Ecto neural progenitor cell (in vitro differentiated cells): Measurements from ENCODE around the gene FOXM1.
A peak's percentile ranks its signal among the peaks of the same experiment; 100 is the strongest.

ENCODE experiments used
- DNase-seq: peaks from one replicate; pipeline ENCODE4 v3.0.0-alpha.2; 2018; ENCODE audit warnings: low spot score

The FOXM1 gene

DNA sequence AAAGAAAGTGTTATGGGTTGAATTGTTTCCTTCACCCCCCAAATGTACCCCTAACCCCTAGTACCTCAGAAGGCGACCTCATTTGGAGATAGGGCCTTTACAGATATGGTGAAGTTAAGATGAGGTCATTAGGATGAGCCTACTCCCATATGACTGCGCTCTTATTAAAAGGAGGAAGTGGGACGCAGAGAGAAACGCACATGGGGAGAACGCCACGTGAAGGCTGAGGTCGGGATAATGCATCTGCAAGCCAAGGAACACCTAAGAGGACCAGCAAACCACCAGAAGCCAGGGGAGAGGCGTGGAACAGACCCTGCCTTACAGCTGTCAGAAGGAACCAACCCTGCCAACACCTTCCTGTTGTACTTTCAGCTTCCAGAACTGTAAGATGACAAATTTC is 40.4 kb downstream of the FOXM1 start:
- no peak for DNase-seq

DNA sequence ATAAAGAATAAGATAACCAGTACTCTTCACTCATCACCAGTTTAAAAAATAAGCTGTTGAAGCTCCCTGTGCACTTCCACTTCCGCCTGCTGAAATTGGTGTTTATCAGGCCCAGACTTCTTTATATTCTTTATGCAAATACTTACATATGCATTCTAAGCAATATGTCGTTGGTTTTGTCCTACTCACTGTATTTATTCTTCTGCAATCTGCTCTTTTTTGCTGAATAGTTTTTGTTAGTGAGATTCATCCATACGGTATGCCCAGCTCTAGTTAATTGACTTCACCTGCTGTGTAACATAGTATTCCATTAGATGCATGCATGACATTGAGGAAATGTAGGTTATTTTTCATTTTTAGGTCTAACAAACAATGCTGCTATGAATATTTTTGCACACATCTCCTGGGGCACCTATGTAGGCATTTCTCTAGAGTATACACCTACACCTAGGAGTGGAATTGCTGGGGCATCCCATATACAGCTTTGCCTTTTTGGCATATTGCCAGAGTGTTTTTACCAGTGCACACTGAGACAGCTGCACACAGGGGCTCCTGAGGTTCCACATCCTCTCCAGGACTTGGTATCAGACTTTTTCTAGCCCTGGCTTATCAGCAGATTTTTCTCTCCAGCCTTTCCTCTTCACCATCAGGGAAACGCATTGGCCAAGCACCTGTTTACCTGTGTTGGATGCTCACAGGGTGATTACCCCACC is 41.1 kb downstream of the FOXM1 start:
- DNase-seq = no peak

GRCh38 chr12:2834581-2835491 is 42.1 kb downstream of the FOXM1 start, which contains the start of gene NRIP2:
Gene NRIP2 (minus strand): TSS chr12:2835035. CDS start chr12:2834983, 52 bp downstream.
- DNase-seq = no peak

GRCh38 chr12:2833810-2834209 is 43.2 kb downstream of the FOXM1 start:
- DNase-seq = no peak

GRCh38 chr12:2833327-2833726 is 43.6 kb downstream of the FOXM1 start:
- DNase-seq = no peak

DNA sequence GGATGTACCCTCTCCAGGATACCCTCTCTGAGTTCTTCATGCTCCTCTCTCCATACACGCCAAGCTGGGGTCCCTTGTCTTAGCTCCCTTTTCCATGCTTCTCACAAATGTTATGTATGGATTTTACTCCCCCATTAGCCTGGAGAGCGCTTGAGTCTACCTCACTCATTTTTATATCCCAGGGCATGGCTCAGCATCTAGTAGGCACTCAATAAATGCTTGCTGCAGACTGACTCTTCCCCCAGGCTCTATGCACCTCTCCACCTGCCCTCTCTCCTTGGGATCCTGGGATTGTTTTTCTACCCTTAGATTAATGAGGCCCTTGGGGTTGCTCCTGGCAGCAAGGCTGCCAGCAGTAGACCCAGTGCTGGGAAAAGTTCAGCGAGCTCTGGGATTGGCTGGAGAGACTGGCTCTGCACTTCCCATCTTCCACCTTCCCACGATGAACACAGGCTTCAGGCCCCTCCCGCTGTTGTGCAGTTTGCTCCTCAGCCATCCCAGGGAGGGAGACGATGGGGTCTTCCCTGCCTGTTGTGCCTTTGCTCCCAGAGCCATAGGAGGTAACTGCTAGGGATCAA is 44.3 kb downstream of the FOXM1 start:
- no peak for DNase-seq

- no peak for DNase-seq
Observed at GRCh38 chr12:2829275-2829674, 47.7 kb downstream of the FOXM1 start.

DNA sequence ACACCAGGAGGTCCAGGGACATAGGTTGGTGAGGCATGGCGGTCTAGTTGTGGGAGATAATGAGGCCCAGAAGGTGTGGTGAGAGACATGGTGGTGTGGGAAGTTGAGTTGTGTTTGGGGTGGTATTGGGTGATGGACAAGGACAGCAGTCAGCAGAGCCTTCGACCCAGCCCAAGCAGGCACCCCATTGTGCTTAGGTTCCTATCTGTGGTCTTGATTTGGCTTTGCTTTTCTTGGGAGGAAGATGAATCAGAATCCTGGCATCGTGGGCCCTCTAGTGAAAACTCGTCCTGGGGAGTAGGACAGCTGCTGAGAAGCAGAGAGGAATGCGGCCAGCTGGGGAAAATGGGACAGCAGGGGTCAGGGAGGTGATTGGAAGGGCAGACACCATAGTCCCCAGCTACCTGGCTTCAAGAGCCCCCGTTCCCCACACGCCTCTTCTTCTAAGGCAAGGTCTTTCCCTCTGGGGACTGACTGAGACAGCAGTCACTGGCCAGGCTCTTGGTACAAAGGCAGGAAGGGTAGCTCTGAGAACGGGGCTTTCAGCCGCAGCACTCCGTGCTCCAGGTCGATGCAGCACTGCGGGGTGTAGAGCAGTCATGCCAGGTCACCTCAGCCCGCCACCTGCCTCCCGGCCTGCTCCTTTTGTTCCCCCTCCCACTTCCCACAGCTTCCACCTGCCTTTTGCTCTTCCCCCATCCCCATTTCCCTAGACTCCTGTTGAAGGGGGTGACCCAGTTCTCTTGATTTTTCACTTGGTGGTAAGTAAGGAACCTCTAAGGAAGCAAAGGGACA is 50.1 kb downstream of the FOXM1 start:
- no peak for DNase-seq

GRCh38 chr12:2826036-2826435 is 50.9 kb downstream of the FOXM1 start:
- no peak for DNase-seq

GRCh38 chr12:2825132-2825531 is 51.8 kb downstream of the FOXM1 start:
- DNase-seq = no peak

DNA sequence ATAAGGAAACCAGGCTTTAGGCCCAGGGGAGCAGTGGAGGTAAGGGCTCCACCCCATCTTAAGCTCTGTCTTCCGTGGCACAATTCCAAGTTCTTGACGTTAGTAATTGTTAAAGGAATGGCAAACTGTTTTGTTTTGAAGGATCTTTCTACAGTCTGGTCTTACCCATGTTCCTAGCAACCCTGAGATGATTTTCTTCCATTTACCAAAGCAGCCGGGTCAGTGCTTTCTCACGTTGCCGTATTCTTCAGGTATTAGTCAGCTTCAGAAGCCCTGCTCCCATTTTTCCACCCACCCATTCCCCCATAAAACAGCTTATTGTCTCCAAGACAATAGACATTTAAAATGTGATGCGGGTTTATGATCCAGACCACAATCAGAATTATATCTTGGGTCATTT is 52.4 kb downstream of the FOXM1 start:
- no peak for DNase-seq

DNA sequence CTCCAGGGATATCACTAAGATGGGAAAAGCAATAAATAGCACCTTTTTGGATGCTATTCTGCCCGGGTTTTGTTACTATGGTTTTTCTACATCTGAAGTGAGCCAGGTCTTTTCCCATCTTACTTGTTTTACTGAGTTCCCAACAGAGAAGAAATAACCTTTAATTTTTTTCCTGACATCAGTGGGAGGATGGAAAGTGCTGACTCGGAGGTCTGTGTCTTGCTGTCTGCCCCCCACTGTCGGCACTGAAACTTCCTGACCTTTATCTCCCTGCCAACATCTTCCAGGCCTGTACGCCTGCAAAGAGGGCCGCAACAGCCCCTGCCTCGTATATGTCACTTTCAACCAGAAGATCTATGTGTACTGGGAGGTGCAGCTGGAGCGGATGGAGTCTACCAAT is 53.5 kb downstream of the FOXM1 start:
- no peak for DNase-seq

- no peak for DNase-seq
Observed at GRCh38 chr12:2820432-2820831, 56.5 kb downstream of the FOXM1 start.

GRCh38 chr12:2819810-2820209 is 57.2 kb downstream of the FOXM1 start:
- DNase-seq = no peak

GRCh38 chr12:2813214-2814185 is 63.5 kb downstream of the FOXM1 start:
- DNase-seq = peak; percentile 61

DNA sequence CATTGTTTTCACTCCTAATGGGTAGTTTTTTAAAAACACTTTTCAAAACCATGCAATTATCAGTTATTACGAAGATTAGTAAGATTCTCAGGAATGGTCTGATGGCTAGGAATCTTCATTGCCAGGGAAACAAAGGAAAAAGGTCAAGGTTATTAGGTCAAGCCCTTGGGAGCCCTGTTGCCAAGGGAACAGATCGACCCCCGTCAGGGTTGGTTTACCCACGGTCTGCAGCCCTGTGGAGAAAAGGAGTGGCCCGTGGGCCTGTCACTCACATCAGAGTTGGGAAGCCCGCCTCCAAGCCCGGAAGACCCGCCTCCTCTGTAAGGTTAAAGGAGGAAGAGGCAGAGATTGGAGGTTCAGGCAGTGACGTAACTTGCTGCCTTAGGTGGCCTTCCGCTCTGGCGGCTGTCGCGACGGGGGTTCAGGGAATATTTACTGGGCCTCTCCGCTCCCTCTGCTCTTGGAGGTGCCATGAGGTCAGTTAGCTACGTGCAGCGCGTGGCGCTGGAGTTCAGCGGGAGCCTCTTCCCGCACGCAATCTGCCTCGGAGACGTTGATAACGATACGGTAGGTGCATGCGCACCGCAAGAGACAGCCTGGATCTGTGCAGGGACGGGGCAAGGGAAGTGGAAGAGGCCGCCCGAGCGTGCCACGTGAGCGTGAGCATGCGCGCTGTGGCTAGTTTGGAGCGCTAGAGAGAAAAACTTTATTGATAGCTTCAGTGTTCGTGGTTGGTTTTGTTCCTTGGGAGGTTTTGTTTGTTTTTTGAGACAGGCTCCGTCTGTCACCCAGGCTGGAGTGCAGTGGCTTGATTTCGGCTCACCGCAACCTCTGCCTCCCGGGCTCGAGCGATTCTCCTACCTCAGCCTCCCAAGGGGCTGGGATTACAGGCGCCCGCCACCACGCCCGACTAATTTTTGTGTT is 64.4 kb downstream of the FOXM1 start, which contains the start of gene ITFG2:
ITFG2 (plus strand) TSS at position 379 of the 924 bp plus-strand sequence; CDS start at position 472, 93 bp downstream.
- peak; percentile 99 for DNase-seq

DNA sequence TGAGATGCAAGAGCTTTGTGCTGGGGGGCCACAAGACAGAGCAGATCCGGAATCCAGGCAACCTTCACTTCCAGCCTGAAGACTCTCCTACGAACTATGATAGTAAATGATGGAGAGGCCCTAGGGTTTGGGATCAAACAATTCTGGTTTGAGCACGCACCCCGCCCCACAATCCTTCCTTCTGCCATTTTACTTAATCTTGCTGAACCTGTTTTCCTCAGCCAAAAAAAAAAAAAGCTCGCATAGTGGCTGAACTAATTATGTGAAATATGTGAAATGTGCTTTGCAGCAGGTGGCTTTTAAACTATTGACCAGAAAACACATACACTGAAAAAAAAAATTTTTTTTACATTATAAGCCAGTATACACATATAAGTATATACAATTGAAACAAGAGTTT is 65.2 kb downstream of the FOXM1 start:
- DNase-seq = no peak
